Kidney (tissue), 14 donors: Measurements from ENCODE around the gene EHD3. TPM values are rescaled to one million over a fixed set of nuclear protein-coding genes. Genes with fewer than 3 reads are reported as not detected.
A peak's percentile ranks its signal among the peaks of the same experiment; 100 is the strongest.

Experiments used
- DNase-seq, 5 donors: peaks; one replicate each; pipeline ENCODE4 v3.0.0-alpha.2; 2013 to 2020
- FAIRE-seq: peaks from 2 replicates; lab custom pipeline; 2012; peaks lifted over from hg19 to GRCh38; lab: Jason Lieb, UNC
- H3K27ac ChIP-seq, 2 donors: one replicate each; pipeline ENCODE4 v1.7.0; 2013; ENCODE audit warnings: low read depth in 2 of 2, low read length in 2 of 2, inconsistent platforms in 1 of 2
- H3K27me3 ChIP-seq: one replicate; pipeline ENCODE4 v1.7.1; 2013; ENCODE audit warnings: low read length, inconsistent platforms; ENCODE audit not compliant: control insufficient read depth, insufficient read depth
- H3K36me3 ChIP-seq, 3 donors: one replicate each; pipeline versions ENCODE4 v1.7.0 to v1.7.1; 2013; ENCODE audit warnings: low read length in 3 of 3, control low read depth in 1 of 3, inconsistent platforms in 1 of 3; ENCODE audit not compliant: insufficient read depth in 3 of 3, control insufficient read depth in 2 of 3
- H3K4me1 ChIP-seq, 3 donors: one replicate each; pipeline versions ENCODE4 v1.7.0 to v1.7.1; 2013; ENCODE audit warnings: low read length in 3 of 3, inconsistent platforms in 1 of 3, low read depth in 1 of 3; ENCODE audit not compliant: control insufficient read depth in 2 of 3, insufficient read depth in 2 of 3
- H3K4me3 ChIP-seq, 3 donors: one replicate each; pipeline versions ENCODE4 v1.7.0 to v1.8.1; 2013; ENCODE audit warnings: low read length in 3 of 3, control low read depth in 1 of 3, inconsistent platforms in 1 of 3
- H3K9ac ChIP-seq, 3 donors: one replicate each; pipeline versions ENCODE4 v1.7.0 to v1.7.1; 2013; ENCODE audit warnings: low read length in 3 of 3, control low read depth in 1 of 3, inconsistent platforms in 1 of 3
- H3K9me3 ChIP-seq, 3 donors: one replicate each; pipeline versions ENCODE4 v1.7.0 to v1.7.1; 2013; ENCODE audit warnings: low read length in 3 of 3, control low read depth in 1 of 3, inconsistent platforms in 1 of 3; ENCODE audit not compliant: control insufficient read depth in 2 of 3, insufficient read depth in 1 of 3
- CTCF ChIP-seq: IDR thresholded peaks from 3 replicates; pipeline ENCODE4 v1.5.1; 2012; ENCODE audit warnings: mild to moderate bottlenecking, moderate library complexity, borderline replicate concordance; ENCODE audit not compliant: insufficient read depth; ENCODE audit errors: extremely low read depth
- intact Hi-C: fragments of 100-400 bp; cut with DNase I; formaldehyde crosslinking; loops from one replicate; pipeline ENCODE4 v1.11.1; 2022
- polyA plus RNA-seq: library from polyadenylated mRNA; stranded (reverse); fragments of 350-450 nt; fragmentation: Illumina TruSeq; extraction: RNeasy Lipid Tissue Mini Kit (QIAGEN cat#74804); gene quantifications from one replicate; pipeline ENCODE4 v1.2.3, GENCODE V29; 2014; ENCODE audit warnings: low read depth, low replicate concordance; ENCODE audit not compliant: insufficient read depth
- total RNA-seq: library from RNA; stranded (reverse); fragmentation: NEBNext Ultra II Directional; extraction: Animal tissue kit (Norgen Biotek cat#: 25700); gene quantifications from one replicate; pipeline ENCODE4 v1.2.1, GENCODE V29; 2021
- donor health status: control.
- donor health status: control.
- donor health status: control.
- donor health status: control.
- donor health status: control.
- donor health status: DM: yes; HTN: yes; CAD: no.
- donor health status: Normal renal cell carcinoma (clear cell type).

The EHD3 gene
- total and polyA plus RNA-seq, 2 donors from 2014 or later = 9.5 to 45.3 TPM

GRCh38 chr2:31230751-31231150 lies 3.2 kb upstream of the EHD3 start:
- no peaks in the 10 kb centered on the region for H3K27me3 ChIP-seq
- TF ChIP-seq CTCF = no peak
- H3K27ac ChIP-seq = no peak overlapping the region
- intact Hi-C loops = no loop called here
- peaks cover 0 to 6% (median 0%) of the 10 kb centered on the region in 3 donors for H3K4me1 ChIP-seq
- no peak overlapping the region for H3K4me3 ChIP-seq
- no peak overlapping the region for H3K9ac ChIP-seq
- H3K9me3 ChIP-seq = no peaks in the 10 kb centered on the region
- no peaks in the 10 kb centered on the region for H3K36me3 ChIP-seq
- DNase-seq = no peak
- FAIRE-seq = no peak

GRCh38 chr2:31231571-31232302 lies 2.2 kb upstream of the EHD3 start:
- intact Hi-C loops = no loop called here
- FAIRE-seq (no peak), DNase-seq (peak in 1 of 5 donors; percentile 19)
- no peak for TF ChIP-seq CTCF
- Histone ChIP-seq H3K4me1 (peaks cover 0 to 6% (median 0%) of the 10 kb centered on the region in 3 donors), H3K27me3 (no peaks in the 10 kb centered on the region), H3K9ac (no peak overlapping the region), H3K4me3 (no peak overlapping the region), H3K9me3 (no peaks in the 10 kb centered on the region), H3K27ac (no peak overlapping the region), H3K36me3 (no peaks in the 10 kb centered on the region)

GRCh38 chr2:31232586-31232985 lies 1.4 kb upstream of the EHD3 start:
- Histone ChIP-seq H3K36me3 (no peaks in the 10 kb centered on the region), H3K9me3 (no peaks in the 10 kb centered on the region), H3K27me3 (no peaks in the 10 kb centered on the region), H3K4me3 (no peak overlapping the region), H3K4me1 (peaks cover 0 to 6% (median 0%) of the 10 kb centered on the region in 3 donors), H3K9ac (no peak overlapping the region), H3K27ac (no peak overlapping the region)
- no peak for FAIRE-seq
- no peak for TF ChIP-seq CTCF
- DNase-seq = no peak
- intact Hi-C loops = no loop called here
